ENCODE data around the gene ZEB2.

Gene ZEB2

DNA sequence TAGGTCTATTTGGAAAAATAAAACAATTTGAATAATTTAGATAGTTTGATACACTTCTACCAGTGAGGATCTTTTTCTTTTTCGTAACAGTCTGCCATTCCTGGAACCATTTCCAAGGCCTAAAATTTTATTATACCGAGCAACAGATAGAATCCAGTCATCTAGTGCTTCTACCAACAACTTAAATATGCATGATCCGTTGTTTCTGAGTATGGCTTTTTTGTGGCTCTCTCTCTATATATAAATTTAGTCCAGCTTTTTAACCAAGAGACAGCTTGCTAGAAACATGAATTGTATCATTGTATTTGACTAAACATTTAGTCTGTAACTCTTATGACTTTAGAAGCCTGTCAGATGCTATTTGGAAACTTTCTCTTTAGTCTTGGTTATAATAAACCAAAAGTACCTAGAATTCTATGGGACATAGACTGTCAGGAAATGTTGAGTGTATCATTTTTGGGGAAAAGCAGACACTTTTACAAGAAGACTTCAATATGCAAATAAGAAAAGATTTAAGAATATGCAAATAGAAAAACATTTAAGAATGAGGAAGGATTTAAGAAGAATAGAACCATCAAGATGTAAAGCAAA, 161.4 kb downstream of the ZEB2 start:
- Histone ChIP-seq H3K27me3 (ENCODE audit: insufficient read depth, low read depth) (no peaks in the 10 kb centered on the region), H3K9ac (peak overlapping the region; percentile 94), H3K4me3 (IDR thresholded peaks at IDR 0.05; ENCODE audit: insufficient read depth, low read depth, low read length) (no peak overlapping the region), H2AFZ (ENCODE audit: low read depth) (peak overlapping the region; percentile 6; the same call in 1 of the 2 replicates), H4K20me1 (ENCODE audit: insufficient read depth) (no peaks in the 10 kb centered on the region), H3K4me1 (ENCODE audit: low read depth, poor library complexity, severe bottlenecking) (peaks cover 56% of the 10 kb centered on the region), H3K4me2 (peak overlapping the region; percentile 95), H3K79me2 (ENCODE audit: insufficient read depth, low read depth) (no peaks in the 10 kb centered on the region), H3K36me3 (ENCODE audit: insufficient read depth) (no peaks in the 10 kb centered on the region), H3K27ac (peak overlapping the region; percentile 100)
- TF ChIP-seq, protein P1, sequence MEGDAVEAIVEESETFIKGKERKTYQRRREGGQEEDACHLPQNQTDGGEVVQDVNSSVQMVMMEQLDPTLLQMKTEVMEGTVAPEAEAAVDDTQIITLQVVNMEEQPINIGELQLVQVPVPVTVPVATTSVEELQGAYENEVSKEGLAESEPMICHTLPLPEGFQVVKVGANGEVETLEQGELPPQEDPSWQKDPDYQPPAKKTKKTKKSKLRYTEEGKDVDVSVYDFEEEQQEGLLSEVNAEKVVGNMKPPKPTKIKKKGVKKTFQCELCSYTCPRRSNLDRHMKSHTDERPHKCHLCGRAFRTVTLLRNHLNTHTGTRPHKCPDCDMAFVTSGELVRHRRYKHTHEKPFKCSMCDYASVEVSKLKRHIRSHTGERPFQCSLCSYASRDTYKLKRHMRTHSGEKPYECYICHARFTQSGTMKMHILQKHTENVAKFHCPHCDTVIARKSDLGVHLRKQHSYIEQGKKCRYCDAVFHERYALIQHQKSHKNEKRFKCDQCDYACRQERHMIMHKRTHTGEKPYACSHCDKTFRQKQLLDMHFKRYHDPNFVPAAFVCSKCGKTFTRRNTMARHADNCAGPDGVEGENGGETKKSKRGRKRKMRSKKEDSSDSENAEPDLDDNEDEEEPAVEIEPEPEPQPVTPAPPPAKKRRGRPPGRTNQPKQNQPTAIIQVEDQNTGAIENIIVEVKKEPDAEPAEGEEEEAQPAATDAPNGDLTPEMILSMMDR (conservative IDR thresholded peaks at IDR 0.05; ENCODE audit: low read depth, low read length), result no peak

DNA sequence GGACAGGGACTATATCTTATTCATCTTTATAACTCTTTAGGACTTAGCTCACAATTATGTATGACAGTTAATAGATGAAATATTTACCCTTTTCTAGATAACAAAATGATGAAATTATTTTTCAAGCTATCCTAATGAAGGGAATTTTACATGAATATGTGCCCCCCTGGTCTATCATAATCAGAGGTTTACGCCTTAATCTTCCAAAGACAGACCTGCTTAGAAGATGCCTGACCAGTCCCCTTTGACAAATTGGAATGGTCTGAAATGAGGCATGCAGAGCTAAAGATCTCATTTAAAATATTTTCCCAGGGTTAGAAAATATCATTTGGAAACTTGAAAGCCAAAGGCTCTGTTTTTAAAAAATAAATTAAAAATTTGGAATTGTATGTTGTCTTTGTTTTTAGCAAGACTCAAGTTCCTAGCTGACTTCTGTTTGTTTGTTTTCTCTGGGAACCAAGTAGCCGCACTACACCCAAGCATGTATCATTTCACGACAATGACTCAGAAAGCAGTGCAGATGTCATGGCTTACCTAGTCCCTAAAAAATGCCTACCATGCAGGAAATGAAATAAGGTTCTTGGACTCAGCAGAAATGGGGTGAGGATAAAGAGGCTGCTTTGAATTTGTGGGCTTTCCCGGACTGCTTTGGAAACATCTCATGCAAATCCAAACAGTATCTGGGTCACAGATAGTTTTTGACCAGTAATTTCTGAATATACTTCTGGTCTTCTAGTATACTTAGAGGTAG, 162.1 kb downstream of the ZEB2 start:
- peak overlapping the region; percentile 6; the same call in 1 of the 2 replicates for H2AFZ ChIP-seq (ENCODE audit: low read depth)
- no peaks in the 10 kb centered on the region for H4K20me1 ChIP-seq (ENCODE audit: insufficient read depth)

DNA sequence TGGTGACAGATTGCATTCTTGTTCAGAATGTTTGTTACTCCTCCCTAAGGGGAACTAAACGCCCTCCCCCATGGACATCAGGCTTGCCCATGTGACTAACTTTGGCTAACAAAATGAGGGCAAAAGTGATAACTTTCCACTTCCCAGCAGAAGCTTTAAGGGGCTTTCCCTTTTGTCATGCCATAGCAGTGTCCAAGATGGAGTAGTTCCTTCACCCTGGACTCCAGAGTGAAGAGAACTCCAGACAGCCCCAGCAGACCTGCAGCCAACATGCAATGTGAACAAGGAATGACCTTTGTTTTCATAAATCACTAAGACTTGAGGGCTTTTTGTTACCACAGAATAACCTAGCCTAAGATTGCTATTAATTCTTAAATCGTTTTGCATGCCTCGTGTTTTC, 163.5 kb downstream of the ZEB2 start:
- H3K4me2 ChIP-seq, result 0 out of 2 replicates have a peak overlapping the region, but pooled peaks have one; percentile 12
- TF ChIP-seq, protein P1 (conservative IDR thresholded peaks at IDR 0.05; ENCODE audit: low read depth, low read length), result no peak
- H3K79me2 ChIP-seq (ENCODE audit: insufficient read depth, low read depth), result no peaks in the 10 kb centered on the region
- no peaks in the 10 kb centered on the region for H4K20me1 ChIP-seq (ENCODE audit: insufficient read depth)
- H3K36me3 ChIP-seq (ENCODE audit: insufficient read depth), result no peaks in the 10 kb centered on the region
- H3K27me3 ChIP-seq (ENCODE audit: insufficient read depth, low read depth), result no peaks in the 10 kb centered on the region
- H3K4me3 ChIP-seq (IDR thresholded peaks at IDR 0.05; ENCODE audit: insufficient read depth, low read depth, low read length), result no peak overlapping the region
- H3K27ac ChIP-seq, result peak overlapping the region; percentile 100; the same call in 1 of the 2 replicates
- H3K9ac ChIP-seq, result no peak overlapping the region
- H2AFZ ChIP-seq (ENCODE audit: low read depth), result no peak overlapping the region
- peaks cover 53% of the 10 kb centered on the region for H3K4me1 ChIP-seq (ENCODE audit: low read depth, poor library complexity, severe bottlenecking)

More for the DNA sequence above, 162.1 kb downstream of the ZEB2 start:
- Histone ChIP-seq H3K79me2 (ENCODE audit: insufficient read depth, low read depth) (no peaks in the 10 kb centered on the region), H3K4me3 (IDR thresholded peaks at IDR 0.05; ENCODE audit: insufficient read depth, low read depth, low read length) (no peak overlapping the region), H3K4me1 (ENCODE audit: low read depth, poor library complexity, severe bottlenecking) (peaks cover 56% of the 10 kb centered on the region), H3K4me2 (peak overlapping the region; percentile 95), H3K27ac (peak overlapping the region; percentile 100), H3K36me3 (ENCODE audit: insufficient read depth) (no peaks in the 10 kb centered on the region), H3K9ac (peak overlapping the region; percentile 94), H3K27me3 (ENCODE audit: insufficient read depth, low read depth) (no peaks in the 10 kb centered on the region)
- TF ChIP-seq, protein P1 (conservative IDR thresholded peaks at IDR 0.05; ENCODE audit: low read depth, low read length), result no peak

DNA sequence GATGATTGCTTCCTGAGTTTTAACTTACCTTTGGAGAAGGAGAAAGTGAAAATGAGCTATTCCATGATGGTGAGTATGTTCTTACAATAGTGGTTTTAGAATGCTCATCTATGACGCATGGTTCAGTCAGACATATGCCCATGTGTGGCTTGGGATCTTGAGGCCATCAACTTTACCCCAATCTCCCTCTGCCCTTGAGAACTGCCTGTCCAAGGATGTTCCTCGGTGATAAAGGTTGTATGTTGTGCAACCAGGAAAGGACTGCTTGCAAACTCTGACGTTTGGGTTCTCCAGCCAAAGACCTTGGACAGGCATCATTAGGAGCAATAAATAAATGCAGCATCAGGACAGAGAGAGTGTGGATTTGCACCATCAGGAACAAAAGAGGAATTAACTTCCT, 165.0 kb downstream of the ZEB2 start:
- peaks cover 39% of the 10 kb centered on the region for H3K4me1 ChIP-seq (ENCODE audit: low read depth, poor library complexity, severe bottlenecking)
- H3K4me3 ChIP-seq (IDR thresholded peaks at IDR 0.05; ENCODE audit: insufficient read depth, low read depth, low read length), result no peak overlapping the region
- no peak overlapping the region for H3K9ac ChIP-seq
- no peak overlapping the region for H2AFZ ChIP-seq (ENCODE audit: low read depth)
- H3K36me3 ChIP-seq (ENCODE audit: insufficient read depth), result no peaks in the 10 kb centered on the region
- H3K79me2 ChIP-seq (ENCODE audit: insufficient read depth, low read depth), result no peaks in the 10 kb centered on the region
- no peaks in the 10 kb centered on the region for H3K27me3 ChIP-seq (ENCODE audit: insufficient read depth, low read depth)
- no peak overlapping the region for H3K4me2 ChIP-seq
- H4K20me1 ChIP-seq (ENCODE audit: insufficient read depth), result no peaks in the 10 kb centered on the region
- H3K27ac ChIP-seq, result no peak overlapping the region
- TF ChIP-seq, protein P1 (conservative IDR thresholded peaks at IDR 0.05; ENCODE audit: low read depth, low read length), result no peak

All from KMS-11 (cell line).